ENCODE measurements around the gene UBL3.

GRCh38 chr13:29760544-29760943, 89.9 kb downstream of the UBL3 start:
- TF ChIP-seq EZH2 (IDR thresholded peaks at IDR 0.05; ENCODE audit: borderline replicate concordance, low read depth, low read length, poor library complexity, severe bottlenecking), result no peak
- TF ChIP-seq, protein P1, sequence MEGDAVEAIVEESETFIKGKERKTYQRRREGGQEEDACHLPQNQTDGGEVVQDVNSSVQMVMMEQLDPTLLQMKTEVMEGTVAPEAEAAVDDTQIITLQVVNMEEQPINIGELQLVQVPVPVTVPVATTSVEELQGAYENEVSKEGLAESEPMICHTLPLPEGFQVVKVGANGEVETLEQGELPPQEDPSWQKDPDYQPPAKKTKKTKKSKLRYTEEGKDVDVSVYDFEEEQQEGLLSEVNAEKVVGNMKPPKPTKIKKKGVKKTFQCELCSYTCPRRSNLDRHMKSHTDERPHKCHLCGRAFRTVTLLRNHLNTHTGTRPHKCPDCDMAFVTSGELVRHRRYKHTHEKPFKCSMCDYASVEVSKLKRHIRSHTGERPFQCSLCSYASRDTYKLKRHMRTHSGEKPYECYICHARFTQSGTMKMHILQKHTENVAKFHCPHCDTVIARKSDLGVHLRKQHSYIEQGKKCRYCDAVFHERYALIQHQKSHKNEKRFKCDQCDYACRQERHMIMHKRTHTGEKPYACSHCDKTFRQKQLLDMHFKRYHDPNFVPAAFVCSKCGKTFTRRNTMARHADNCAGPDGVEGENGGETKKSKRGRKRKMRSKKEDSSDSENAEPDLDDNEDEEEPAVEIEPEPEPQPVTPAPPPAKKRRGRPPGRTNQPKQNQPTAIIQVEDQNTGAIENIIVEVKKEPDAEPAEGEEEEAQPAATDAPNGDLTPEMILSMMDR (conservative IDR thresholded peaks at IDR 0.05; ENCODE audit: low read depth, low read length), result no peak

Data from A673 (cell line).